IMR-90 (cell line): ENCODE measurements around the gene OR8B3.

Source experiments
- BHLHE40 ChIP-seq: fragments of 150-350 bp; IDR thresholded peaks from 2 replicates; pipeline ENCODE4 v1.6.1; 2016; ENCODE audit warnings: mild to moderate bottlenecking, low read depth, low read length
- CEBPB ChIP-seq: IDR thresholded peaks from 2 replicates; pipeline ENCODE4 v1.6.1; 2012; ENCODE audit warnings: low read depth, low read length, improper control_type of control experiment
- MAFK ChIP-seq: IDR thresholded peaks from 2 replicates; pipeline ENCODE4 v1.6.1; 2012; ENCODE audit warnings: low read depth, low read length, improper control_type of control experiment
- MAZ ChIP-seq: IDR thresholded peaks from 2 replicates; pipeline ENCODE4 v1.6.1; 2012; ENCODE audit warnings: low read depth, mild to moderate bottlenecking, low read length, improper control_type of control experiment, moderate library complexity, borderline replicate concordance
- MXI1 ChIP-seq: IDR thresholded peaks from 2 replicates; pipeline ENCODE4 v1.6.1; 2012; ENCODE audit warnings: low read depth, mild to moderate bottlenecking, low read length, moderate library complexity, borderline replicate concordance
- NFE2L2 ChIP-seq: fragments of 150-350 bp; IDR thresholded peaks from 2 replicates; pipeline ENCODE4 v1.6.1; 2016; ENCODE audit warnings: low read depth, mild to moderate bottlenecking, low read length
- POLR2A ChIP-seq: IDR thresholded peaks from 2 replicates; pipeline ENCODE4 v1.6.1; 2012; ENCODE audit warnings: mild to moderate bottlenecking, low read depth, low read length
- RAD21 ChIP-seq: IDR thresholded peaks from 2 replicates; pipeline ENCODE4 v1.6.1; 2012; ENCODE audit warnings: low read length, improper control_type of control experiment
- SMC3 ChIP-seq: fragments of 150-350 bp; IDR thresholded peaks from 2 replicates; pipeline ENCODE4 v1.6.1; 2016; ENCODE audit warnings: low read depth, mild to moderate bottlenecking, antibody characterized with exemption, low read length, moderate library complexity
- TF ChIP-seq, protein P1 (sequence below): conservative IDR thresholded peaks from 2 replicates; pipeline ENCODE4 v1.5.1; 2012; ENCODE audit warnings: mild to moderate bottlenecking, low read depth, low read length, improper control_type of control experiment
- TF ChIP-seq, protein P2 (sequence below): fragments of 150-350 bp; IDR thresholded peaks from 2 replicates; pipeline ENCODE4 v1.6.1; 2016; ENCODE audit warnings: low read depth, mild to moderate bottlenecking, low read length, moderate library complexity, borderline replicate concordance

DNA sequence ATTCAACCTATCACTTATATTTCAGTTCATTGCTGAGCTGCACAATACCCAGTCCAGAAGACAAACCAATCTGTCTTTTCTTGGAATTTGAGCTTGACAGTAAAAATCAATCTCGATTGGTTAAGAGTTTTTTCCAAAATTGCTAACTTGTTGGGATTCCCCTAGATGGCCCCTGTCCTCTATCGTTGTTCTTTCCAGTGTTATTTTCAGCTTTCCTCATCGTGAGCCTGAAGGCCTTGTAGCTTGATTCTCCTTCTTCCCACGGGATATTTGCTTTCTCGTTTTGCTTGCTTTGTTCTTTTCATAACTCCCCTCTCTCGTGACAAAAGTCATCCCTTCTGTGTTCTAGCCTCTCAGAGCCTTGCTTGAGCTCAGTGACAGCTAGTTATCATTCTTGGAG is 43.6 kb upstream of the OR8B3 start:
- TF ChIP-seq, protein P1, sequence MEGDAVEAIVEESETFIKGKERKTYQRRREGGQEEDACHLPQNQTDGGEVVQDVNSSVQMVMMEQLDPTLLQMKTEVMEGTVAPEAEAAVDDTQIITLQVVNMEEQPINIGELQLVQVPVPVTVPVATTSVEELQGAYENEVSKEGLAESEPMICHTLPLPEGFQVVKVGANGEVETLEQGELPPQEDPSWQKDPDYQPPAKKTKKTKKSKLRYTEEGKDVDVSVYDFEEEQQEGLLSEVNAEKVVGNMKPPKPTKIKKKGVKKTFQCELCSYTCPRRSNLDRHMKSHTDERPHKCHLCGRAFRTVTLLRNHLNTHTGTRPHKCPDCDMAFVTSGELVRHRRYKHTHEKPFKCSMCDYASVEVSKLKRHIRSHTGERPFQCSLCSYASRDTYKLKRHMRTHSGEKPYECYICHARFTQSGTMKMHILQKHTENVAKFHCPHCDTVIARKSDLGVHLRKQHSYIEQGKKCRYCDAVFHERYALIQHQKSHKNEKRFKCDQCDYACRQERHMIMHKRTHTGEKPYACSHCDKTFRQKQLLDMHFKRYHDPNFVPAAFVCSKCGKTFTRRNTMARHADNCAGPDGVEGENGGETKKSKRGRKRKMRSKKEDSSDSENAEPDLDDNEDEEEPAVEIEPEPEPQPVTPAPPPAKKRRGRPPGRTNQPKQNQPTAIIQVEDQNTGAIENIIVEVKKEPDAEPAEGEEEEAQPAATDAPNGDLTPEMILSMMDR: no peak
- TF ChIP-seq POLR2A: no peak
- no peak for TF ChIP-seq RAD21
- TF ChIP-seq NFE2L2: no peak
- no peak for TF ChIP-seq CEBPB
- TF ChIP-seq SMC3: no peak
- TF ChIP-seq MXI1: no peak
- no peak for TF ChIP-seq BHLHE40
- no peak for TF ChIP-seq MAZ
- no peak for TF ChIP-seq MAFK
- TF ChIP-seq, protein P2, sequence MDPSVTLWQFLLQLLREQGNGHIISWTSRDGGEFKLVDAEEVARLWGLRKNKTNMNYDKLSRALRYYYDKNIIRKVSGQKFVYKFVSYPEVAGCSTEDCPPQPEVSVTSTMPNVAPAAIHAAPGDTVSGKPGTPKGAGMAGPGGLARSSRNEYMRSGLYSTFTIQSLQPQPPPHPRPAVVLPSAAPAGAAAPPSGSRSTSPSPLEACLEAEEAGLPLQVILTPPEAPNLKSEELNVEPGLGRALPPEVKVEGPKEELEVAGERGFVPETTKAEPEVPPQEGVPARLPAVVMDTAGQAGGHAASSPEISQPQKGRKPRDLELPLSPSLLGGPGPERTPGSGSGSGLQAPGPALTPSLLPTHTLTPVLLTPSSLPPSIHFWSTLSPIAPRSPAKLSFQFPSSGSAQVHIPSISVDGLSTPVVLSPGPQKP: no peak
